GM21717 (cell line): Measurements from ENCODE around the gene IL17RD.
"Not testable (repeated sequence)": the region's sequence is repeated elsewhere in the genome, so short reads cannot be mapped to it uniquely, and the experiment has no call there.

Source experiments
- ATAC-seq: cut with Tn5 transposase; IDR thresholded peaks from one replicate; pipeline ENCODE4 v1.9.1; 2021; ENCODE audit warnings: mild to moderate bottlenecking, moderate library complexity; ENCODE audit not compliant: unreplicated experiment

IL17RD gene

DNA sequence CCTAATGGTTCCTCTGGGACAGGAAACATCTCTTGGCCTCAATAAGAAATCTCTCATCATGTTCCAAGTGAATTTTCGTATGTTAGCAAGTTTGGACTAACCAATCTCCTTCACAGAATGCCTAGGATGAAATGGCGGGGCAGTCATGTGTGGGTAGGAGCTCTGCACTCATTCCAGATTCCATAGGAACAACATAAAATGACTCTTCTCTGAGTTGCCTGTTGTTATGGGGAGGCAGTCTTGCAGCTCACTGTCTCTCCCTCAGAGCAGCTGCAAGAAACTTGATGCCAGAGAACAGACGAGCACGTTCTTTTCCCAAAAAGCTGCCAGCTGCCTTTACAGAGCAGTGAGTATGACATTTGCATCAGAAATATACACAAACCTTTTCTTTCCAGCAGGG is 70.6 kb downstream of the IL17RD start:
- no peak for ATAC-seq

DNA sequence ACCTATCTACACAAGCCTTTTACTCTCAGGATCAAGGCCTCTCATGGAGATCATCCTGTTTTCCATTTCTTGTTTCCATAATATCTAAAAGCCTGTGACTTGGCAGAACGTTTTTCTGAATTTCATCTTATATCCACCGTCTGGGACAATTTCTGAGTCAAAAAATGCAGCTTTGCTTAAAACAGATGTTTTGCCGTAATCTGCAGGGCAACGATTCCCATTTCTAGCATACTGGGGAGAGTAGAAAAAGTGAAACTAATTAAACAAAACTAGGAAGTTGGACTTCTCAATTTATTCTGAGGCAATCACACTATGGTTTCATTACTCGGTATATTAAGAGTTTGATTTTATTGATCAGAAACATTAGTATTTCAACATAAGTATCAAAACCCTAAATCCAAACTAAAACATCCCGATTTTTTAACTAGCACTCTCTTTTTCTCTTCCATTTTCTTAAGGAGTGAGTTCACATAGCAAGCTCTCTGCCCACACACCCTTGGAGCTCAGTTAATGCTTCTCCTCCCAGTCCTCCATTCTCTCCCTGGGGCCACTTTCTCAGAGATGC is 71.1 kb downstream of the IL17RD start:
- no peak for ATAC-seq

DNA sequence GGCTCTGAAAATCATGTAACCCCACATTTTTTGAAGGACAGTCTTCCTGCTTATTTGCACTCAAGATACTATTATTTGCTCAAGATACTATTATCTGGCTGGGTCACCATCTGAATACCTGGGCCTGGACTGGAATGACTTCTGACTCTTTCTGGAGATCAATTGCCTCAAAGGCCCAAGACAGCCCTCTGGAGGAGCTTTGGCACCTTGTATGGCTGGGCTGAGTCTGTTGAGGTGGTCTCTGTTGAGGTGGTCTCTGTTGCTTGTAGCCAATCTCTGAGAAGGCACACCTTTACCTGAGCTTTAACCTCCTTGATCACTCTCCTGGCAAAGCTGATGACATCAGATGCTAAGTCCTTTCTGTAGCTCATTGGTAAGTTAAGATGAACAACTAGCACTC is 71.7 kb downstream of the IL17RD start:
- no peak for ATAC-seq

DNA sequence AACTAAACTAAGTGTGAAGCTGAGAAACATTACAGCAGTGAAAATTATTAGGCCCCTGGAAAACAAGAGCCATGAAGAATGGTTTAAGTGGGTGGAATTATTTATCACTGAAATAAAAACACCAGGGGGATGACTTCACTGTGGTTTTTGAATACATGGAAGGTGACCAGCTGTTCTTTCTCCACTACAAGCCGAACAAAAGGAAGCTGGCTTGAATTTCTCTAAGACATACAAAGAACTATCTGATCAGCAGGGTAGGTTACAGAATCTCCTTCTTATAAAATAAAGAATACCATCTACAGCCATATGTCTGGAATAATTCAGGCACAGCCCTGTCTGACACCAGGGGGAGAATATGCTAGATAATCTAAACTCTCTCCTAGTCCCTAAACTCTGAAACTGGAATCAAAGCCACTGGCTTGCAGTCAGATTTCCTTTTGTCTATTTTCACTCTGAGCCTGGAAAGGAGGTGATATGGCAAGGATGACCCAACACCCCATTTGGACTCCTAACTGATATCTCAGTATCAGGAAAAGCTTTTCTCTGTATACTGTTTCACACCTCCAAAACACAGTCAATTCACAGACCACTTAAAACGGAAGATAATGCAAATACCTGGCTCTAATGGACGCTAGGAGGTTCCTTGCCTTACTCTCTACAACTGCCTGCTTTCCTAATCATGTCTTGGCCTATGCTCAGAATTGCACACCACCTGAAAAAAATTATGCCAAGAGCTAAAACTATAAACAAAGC is 73.5 kb downstream of the IL17RD start:
- ATAC-seq: no peak

DNA sequence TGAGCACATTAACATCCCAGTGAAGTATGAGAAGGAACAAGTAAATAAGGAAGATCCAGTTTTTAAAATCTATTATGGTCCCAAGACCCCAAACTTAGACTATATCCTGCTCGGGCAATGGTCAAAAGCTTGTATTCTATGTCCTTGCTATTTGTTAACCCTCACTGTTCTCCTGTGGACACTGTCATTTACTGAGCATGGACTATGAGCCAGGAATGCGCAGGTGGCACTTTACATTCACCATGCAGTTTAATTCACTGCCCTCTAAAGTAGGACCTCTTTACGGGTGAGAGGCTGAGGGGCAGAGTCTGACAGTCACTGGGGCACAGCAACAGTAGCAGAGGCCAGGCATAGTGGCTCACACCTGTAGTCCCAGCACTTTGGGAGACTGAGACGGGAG is 76.1 kb downstream of the IL17RD start:
- ATAC-seq: no peak

DNA sequence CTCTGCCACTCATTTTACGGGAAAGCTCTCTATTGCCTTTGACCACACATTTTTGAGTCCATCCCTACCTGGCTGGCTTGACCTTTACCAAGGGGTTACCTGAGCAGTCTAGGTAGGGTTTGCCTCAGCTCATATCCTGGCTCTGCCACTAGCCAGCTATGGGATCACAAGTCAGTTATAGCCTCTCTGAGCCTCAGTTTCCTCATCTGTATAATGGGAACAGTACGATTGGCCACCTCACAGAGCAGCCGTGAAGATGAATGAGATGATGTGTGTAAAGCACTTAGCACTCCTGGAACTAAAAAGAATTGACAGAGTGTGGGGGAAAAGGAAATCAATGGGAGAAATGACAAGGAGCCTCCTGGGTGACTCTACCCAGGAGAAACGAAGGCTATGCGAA is 76.7 kb downstream of the IL17RD start:
- no peak for ATAC-seq

DNA sequence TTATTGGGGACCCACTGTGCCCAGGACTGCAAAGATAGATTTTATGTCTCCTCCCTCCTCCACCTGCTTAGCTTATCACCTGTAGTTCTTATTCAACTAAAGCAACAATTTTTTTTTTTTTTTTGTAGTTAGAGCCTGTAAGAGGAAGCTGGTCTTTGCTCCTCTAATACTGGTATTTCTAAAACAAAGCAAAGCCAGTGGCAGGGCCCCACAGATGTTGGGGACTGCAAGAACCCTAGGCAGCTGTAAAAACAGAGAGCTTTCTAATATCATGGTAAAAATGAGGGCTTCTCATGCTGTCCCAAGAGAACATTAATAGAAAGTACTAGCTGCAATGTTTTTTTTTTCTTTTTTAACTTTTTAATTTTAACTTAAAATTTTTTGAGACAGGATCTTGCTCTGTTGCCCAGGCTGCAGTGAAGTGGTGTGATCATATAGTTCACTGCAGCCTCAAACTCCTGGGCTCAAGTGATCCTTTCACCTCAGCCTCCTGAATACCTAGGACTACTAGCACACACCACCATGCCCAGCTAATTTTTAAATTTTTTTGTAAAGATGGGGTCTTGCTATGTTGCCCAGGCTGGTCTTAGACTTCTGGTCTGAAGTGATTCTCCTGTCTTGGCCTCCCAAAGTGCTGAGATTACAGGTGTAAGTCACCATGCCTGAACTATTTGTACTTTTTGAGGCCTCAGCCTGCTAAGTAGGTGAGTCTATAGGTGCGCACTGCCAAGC is 77.6 kb downstream of the IL17RD start:
- ATAC-seq: no peak

DNA sequence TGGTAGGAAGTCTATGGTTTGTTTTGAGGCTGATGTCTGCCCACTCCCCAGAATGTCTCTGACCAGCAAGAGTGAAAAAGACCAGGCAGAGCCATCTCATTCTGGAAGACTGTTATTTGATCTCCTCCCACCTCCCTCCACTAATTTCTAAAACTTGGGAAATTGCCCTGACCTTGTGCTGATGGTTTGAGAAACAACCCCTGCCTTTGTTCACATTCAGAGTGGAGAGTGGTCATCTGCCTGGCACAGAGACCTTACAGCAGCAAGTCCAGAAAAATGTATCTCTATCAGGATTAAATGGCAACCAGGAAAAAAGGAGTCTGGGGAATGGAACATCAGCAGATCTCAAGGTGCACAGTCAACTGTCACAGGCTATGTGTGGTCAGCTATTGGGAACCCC is 79.0 kb downstream of the IL17RD start:
- no peak for ATAC-seq

DNA sequence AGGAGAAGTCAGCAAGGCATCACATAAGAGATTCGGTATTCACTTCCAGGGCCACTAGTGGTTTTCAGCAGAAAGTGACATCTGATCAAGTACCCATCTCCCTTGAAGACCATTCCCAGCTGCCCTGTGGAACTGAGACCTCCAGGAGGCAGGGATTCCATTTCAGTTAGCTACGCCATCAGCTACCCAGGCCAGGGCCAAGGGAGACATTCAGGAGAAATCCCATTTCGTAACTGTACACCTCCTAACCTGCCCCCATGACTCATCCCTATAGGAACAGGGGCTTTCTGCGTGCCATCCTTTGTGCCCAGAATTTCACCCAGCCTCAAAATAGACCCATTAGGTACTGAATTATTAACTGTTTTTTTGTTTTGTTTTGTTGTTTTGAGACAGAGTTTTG is 79.9 kb downstream of the IL17RD start:
- ATAC-seq: no peak

DNA sequence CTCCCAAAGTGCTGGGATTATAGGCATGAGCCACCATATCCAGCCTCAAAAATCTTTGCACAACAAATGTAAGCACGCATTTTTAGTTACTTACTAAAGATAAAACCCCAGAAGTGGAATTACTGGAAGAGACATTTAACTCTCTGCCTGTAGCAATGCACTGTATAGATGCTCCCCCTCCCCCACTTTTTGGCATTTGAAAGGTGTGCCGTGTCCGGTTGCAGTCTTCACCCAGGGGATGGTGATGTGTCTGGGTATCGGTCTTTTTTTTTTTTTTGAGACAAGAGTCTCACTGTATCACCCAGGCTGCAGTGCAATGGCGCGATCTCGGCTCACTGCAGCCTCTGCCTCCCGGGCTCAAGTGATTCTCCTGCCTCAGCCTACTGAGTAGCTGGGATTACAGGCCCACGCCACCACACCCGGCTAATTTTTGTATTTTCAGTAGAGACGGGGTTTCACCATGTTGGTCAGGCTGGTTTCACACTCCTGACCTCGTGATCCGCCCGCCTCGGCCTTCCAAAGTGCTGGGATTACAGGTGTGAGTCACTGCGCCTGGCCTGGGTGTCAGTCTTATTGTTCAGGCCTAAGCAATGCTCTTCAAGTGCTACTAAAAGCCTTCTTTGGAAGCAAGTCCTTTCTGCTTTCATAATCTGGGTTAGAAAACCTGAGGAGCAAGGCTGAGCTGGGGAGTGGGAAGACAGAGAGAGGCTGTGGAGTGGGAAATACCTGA is 81.7 kb downstream of the IL17RD start:
- ATAC-seq: not testable (repeated sequence)

DNA sequence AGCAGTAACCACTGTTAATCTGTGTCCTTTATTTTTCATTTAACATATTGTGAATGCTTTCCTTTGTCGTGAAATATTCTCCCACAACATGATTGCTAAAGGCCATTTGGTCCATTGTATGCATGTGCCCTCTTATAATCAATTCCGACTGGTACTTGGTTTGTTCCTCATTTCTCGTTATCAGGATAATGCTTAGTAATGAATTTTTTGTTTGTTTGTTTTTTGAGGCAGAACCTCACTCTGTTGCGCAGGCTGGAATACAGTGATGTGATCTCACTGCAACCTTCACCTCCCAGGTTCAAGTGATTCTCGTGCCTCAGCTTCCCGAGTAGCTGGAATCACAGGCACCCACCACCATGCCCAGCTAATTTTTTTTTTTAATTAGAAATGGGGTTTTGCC is 82.7 kb downstream of the IL17RD start:
- no peak for ATAC-seq

DNA sequence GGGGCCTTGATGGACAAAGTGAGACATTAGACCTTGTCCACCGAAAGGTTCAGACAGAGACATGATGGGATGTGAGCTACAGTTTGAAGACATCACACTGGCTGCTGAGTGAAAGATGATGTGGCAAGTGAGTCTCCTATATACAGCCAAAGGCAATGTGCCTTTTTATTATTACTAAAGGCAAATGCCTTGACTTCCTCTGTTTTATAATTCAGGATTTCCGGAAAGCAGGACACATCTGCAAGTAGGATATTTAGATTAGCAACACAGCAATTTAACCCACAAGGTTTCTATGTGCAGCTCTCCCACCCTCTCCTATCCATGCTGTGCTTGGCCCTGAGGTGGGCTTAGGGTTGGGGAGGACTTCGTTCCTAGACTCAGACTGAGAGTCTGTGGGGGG is 84.0 kb downstream of the IL17RD start:
- no peak for ATAC-seq

DNA sequence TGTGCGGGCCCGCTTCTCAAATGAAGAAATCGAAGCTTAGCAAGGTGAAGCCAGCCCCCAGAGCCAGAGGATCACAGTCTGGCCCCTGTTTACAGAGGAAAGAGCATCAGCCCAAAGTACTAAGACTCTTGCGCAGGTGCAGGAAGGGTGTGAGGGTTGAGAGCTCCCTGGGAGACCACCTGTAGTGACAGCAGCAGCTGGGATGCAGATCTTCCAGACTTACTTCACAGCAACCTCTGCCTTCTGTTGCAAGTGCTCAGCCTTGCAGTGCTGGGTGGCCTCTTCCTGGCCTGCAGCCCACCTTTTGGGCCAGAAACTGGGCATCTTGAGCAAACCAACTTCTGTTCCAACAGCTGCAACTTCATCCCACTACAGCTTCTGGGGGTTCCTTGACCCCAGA is 85.0 kb downstream of the IL17RD start:
- ATAC-seq: no peak

DNA sequence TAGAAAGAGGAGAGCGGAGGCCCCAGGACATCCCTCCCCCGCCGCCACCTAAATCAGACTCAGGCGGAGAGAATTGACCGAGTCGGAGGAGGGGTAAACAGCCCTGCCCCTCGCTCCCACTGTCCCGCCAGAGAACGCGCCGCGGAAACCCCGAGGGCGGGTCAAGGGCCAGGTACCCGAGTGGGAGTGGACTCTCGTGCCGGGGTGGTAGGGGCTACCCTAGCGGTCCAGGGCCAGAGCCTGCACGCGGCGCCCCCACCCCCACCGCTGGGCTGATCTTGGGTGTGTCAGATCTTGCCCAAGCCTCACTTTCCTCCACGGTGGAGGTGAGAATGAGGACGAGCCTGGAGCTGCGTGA is 85.7 kb downstream of the IL17RD start:
- no peak for ATAC-seq

DNA sequence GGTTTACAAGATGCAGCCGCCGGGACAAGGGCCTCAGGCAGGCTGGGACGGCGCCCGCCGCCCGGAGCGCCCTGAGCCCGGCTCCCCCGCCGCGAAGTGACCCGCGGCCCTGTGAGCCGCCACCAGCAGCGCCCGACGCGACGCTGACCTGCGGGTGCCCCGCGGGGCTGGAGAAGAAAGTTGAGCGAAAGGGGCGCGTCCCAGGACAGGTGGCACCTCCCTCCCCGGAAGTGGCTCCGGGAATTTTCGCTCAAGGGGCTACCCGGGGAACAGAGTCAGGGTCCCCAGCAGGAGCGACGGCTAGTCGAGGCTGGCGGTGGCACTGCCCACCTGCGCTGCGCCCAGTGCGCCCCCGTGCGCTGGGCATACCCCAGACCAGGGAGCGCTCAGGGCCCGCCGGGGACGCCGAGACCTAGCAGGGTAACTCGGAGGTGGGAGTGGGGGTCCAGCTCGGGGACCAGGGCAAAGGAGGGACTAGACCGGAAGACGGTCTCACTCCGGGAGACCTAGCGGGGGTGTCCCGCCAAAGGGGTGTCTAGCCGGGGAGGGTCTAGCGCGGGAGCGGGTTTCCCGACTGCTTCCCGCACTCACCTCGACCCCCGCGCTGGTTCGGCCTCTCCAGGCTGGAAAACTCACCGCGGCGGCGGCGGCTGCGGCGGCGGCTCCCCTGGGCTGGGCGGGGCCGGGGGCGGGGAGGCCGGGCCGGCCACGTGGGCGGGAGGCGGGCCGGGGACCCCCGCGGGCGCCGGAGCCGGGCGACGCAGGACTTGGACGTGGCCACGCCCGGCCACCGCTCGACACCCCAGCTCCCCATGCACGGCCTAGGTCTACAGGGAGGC is 86.3 kb downstream of the IL17RD start:
- no peak for ATAC-seq

DNA sequence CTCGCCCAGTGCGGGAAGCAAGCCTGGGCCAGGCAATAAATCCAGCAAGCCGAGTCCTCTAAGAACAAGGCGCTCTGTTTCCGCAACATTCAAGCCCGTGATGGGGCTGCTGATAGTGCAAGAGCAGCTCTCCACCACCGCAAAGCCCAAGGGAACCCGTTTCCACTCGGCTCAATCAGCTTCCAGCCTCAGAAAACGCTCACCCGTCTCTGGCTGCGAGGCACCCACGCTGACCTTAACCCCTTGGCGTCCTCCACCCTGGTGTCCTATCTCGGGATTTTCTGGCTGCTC is 86.9 kb downstream of the IL17RD start:
- ATAC-seq: no peak

DNA sequence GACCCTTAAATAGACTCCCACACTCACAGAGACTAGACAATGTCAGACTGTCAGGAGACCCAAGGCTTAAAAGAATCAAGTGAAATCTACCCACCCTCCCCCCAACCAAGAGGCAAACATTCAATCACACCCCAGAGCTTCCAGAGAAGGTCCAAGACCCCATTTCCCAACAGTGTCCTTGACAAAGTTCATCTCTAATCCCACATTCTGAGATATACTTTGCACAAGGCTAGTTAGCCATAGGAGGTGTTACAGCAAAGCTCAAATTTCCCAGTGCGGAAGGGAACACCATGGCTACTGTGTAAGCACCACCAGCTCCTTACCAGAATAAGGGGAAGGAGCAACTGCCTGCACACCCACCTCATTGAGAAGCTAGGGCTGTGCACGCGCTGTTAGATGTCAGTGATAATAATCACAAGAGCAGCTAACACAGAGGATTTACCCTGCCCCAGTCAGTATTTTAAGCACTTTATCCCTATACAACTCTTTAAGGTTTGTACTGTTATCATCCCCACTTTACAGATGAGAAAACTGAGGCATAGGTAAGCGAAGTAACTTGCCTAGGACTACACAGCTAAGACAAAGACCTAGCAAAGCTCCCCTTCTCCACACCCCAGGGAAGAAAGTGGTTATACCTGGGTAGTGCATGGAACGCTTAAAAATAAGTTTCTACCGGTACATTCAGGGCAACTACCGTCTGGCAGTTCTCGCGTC is 87.4 kb downstream of the IL17RD start:
- ATAC-seq: no peak

DNA sequence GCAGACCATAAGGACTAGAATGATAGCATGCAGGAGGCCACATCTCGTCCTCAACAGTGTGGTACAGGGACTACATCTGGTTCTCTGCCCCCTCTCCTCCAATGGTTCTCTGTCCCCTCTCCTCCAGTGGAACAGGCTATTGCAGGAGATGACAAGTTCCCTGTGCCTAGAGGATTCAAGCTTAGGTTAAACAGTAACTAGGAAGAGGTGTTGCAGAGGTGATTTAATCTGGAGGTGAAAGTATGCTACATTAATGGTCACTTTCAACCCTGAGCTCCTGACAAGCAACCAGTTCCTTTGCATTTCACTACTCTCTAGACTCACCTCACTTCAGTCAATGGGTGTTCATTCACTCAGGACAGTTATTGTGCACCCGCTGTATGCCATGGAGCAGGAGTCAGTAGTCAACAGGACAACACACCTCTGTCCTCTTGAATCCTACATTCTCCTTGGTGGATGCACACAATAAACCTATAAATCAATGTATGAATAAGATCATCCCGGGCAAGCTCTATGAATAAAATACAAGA is 88.7 kb downstream of the IL17RD start:
- ATAC-seq: no peak

DNA sequence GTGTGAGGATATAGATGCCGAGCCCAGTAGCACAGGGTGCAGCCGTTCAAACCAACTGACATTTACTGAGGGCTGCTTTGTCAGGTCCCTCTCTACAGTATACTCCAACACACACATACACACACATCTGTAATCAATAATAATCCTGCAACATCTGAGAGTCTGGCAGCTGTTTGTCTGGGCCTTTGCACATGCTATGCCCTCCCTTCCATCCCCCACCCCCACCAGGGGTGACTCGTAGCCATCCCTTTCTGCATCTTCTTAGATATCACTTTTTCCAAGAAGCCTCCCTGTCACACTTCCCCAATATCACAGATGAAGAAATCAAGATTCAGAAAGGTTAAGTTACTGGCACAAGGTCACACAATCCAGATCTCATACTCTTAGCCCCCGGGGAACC is 91.0 kb downstream of the IL17RD start:
- ATAC-seq: no peak

DNA sequence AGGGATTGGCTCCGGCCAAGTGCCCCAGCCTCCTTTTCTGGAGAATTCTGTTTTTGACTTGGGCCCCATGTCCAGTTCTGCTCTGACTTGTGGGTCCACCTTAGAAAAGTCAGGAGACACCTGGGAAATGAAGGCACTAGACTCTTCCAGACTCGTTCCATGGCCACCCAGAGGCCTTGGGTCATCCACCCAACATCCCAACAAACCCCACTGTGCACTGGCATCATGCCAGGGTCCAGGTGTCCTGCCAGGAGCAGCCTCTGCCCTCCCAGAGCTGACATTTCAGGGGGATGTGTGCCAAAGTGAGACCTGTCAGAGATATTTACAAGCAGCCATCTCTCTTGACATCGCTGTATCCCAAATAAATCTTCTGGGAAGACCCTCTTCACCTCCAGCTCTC is 91.5 kb downstream of the IL17RD start:
- no peak for ATAC-seq
